C4-2B (cell line): ENCODE results near the gene RPTOR.

Source experiments
- H3K27ac ChIP-seq: fragments of 450-650 bp; 2 replicates; pipeline ENCODE4 v1.5.1; 2017
- ZFX ChIP-seq: fragments of 450-650 bp; IDR thresholded peaks from 2 replicates; pipeline ENCODE4 v1.6.1; 2017
- TF ChIP-seq, protein P1 (sequence below): fragments of 450-650 bp; conservative IDR thresholded peaks from 2 replicates; pipeline ENCODE4 v1.5.1; 2017; ENCODE audit warnings: mild to moderate bottlenecking

The RPTOR gene

DNA sequence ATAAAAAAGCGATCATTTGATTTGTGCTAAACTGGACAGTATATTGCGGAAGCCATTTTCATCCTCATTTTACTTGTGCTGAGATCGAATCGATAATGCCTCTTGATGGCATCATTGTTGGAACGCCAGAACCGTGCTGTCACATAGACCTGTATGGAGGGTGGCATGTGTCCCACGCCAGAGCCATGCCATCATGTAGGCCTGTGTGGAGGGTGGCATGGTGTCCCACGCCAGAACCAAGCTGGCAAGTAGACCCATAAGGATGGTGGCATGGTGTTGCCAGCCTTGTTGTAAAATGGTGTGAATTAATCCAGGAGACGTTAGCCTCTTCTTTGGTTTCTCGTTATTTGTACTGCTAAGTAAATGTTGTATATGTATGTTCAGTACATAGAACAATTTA lies 224.3 kb downstream of the RPTOR start:
- H3K27ac ChIP-seq = no peak overlapping the region
- TF ChIP-seq, protein P1, sequence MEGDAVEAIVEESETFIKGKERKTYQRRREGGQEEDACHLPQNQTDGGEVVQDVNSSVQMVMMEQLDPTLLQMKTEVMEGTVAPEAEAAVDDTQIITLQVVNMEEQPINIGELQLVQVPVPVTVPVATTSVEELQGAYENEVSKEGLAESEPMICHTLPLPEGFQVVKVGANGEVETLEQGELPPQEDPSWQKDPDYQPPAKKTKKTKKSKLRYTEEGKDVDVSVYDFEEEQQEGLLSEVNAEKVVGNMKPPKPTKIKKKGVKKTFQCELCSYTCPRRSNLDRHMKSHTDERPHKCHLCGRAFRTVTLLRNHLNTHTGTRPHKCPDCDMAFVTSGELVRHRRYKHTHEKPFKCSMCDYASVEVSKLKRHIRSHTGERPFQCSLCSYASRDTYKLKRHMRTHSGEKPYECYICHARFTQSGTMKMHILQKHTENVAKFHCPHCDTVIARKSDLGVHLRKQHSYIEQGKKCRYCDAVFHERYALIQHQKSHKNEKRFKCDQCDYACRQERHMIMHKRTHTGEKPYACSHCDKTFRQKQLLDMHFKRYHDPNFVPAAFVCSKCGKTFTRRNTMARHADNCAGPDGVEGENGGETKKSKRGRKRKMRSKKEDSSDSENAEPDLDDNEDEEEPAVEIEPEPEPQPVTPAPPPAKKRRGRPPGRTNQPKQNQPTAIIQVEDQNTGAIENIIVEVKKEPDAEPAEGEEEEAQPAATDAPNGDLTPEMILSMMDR = no peak
- no peak for TF ChIP-seq ZFX

DNA sequence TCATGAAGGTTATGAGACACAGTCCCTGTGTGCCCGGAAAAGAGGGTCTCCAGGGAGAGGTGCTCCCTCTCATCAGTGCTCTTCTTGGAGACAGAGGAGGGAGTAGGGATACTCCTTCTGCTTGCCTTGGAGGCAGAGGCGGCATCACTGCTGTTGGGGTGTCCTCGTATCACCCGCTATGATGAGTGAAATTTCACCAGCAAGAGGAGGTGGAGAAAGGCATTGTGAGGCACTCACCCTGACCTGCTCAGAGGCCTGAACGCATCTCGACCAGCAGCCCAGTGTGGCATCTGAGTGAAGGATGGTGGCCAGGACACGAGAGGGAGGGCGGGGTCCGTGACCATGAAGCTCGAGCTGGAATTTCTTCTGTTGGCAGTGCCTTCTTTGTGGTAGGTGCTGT lies 224.9 kb downstream of the RPTOR start:
- no peak overlapping the region for H3K27ac ChIP-seq
- TF ChIP-seq ZFX = no peak
- TF ChIP-seq, protein P1 = no peak

DNA sequence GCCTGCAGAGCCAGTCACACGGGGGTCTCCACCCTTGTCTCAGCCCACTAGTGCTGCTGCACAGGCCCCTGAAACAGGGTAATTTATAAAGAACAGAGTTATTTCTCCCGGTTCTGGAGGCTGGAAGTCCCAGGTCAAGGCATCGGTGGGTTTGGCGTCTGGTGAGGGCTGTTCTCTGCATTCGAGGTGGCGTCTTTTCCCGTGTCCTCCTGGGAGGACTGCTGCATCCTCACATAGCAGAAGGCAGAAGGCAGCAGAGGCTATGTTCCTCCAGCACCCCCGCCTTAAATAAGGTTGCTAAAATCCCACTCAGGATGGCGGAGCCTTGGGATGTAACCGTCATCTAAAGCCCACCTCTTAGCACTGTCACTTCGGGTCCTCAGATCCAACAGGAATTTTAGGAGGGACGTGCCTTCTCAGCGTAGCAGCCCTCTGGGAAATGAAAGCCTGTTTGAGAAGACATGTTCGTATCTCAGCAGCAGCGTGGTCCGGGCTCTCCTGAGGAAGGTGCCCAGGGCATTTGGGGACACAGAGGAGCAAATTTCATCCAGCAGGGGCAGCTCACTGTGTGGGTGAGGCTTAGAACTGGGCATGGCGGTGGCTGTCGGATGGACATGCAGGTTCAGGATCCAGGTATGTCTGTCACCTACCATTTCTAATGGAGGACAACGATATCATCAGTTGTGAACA lies 225.4 kb downstream of the RPTOR start:
- TF ChIP-seq ZFX = no peak
- TF ChIP-seq, protein P1 = no peak
- no peak overlapping the region for H3K27ac ChIP-seq

DNA sequence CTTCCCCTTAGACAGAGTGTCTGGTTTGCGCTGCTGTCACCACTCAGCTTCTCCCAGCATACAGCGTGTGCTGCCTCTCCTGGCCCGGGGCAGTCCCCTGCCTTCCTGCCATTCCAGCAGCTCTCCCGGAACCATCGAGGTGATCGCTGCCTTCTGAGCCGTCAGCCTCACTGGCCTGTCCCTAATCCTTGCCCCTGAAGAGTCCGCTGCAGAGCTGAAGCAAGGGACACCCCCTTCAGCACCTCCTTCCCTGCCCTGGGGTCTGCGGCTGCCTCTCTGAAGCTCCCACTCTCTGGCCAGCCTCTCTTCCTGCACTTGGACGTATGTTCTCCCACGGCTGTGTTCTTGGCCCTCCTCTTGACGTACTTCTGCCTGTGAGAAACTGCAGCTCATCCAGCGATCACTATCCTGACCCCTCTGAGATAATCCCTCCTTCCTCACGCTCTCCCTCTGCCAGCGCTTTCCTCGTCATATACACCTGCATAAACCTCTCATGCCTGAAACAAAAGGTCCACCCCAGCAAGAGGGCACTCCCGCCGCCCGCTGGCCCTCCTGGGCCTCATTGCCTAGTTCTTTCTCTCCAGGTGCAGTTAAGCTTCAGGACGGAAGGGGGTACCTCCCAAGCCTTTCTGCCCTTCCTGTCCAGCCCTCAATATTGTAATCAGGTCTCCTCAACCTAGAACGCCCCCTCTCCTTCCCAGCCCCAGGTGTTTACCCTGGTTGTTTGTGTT lies 226.4 kb downstream of the RPTOR start:
- TF ChIP-seq, protein P1 = no peak
- TF ChIP-seq ZFX = no peak
- no peak overlapping the region for H3K27ac ChIP-seq

DNA sequence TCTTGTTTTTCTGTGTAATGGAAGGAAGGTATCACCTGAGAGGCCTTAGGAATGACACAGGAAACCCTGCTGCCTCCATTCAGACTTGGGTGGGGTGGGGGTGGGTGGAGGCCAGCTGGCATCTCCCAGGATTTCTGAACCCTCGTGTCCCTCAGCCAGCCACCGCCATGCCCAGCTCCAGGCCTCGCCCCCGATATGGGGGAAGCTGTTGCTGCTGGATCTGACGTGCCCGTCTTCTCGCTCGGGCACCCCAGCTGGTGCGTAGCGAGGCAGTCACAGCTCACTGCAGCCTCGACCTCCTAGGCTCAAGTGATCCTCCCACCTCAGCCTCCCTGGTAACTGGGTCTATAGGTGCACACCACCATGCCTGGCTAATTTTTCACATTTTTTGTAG lies 227.0 kb downstream of the RPTOR start:
- no peak for TF ChIP-seq ZFX
- TF ChIP-seq, protein P1 = no peak
- no peak overlapping the region for H3K27ac ChIP-seq

DNA sequence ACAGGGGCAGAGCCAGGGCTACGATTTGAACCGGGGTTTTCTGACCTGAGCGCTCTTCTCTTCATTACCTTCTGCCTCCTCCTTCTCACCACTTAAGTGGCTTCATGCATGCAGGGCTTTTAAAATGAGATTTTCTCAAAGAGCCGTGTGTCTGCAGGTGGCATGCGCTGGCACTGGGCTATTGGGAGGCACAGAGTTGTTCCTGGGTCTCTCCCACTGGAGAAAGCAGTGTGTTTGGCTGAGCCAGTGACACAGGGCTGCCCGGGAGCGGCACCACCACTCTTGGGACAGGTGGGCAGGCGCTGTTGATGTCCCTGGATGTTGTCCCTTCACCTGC lies 228.2 kb downstream of the RPTOR start:
- no peak overlapping the region for H3K27ac ChIP-seq
- TF ChIP-seq ZFX = no peak
- TF ChIP-seq, protein P1 = no peak

DNA sequence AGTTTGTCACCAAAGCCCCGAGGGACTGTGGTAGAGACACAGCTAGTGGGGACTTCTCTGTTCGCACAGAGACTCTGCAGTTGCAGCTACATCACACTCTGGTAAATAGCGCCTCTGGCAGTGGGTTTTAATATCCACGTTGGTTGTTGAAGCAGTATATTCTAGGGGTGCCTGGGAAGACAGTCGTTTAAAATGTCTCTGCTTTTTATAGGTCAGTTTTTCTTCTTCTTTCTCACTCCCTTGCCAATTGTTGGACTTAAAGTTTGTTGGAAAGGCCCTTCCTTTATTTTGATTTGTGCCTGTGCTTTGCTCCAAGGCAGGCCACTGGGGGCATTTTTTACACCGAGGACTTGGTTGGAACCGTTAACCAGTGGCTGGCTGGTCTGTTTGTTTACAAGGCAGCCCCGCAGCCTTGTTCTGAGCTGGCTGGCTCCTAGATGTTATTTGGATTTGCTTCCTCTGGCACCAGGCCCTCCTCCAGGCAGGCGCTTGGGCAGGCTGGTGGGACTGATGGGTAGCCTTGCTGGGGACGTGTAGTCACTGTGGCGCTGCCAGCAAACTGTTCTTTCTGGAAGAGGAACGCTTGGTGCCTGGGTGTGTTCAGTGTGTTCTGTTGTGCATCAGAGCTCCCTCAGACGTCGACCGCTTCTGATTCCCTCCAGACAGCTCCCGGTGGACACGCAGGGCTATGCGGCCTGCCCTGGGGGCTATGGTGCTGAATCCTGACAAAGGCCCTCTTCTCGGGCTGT lies 228.8 kb downstream of the RPTOR start:
- no peak for TF ChIP-seq ZFX
- TF ChIP-seq, protein P1 = no peak; the same call in 1 of the 2 replicates
- no peak overlapping the region for H3K27ac ChIP-seq
